NCI-H460 (cell line): ENCODE data around the gene PATJ. TPM values are rescaled to one million over a fixed set of nuclear protein-coding genes. Genes with fewer than 3 reads are reported as not detected.

Experiments
- DNase-seq: peaks from one replicate; pipeline ENCODE4 v3.0.0-alpha.2; 2016; ENCODE audit warnings: low read depth; ENCODE audit errors: extremely low read depth
- total RNA-seq: library from RNA; depleted of rRNA; stranded (reverse); fragments of >200 nt; shearing (Covaris generic); gene quantifications from 2 replicates; pipeline ENCODE4 v1.2.3, GENCODE V29; 2014

The PATJ gene
- total RNA-seq, 1 experiment from 2014 or later: 21.1 TPM

- no peak for DNase-seq
Measured at GRCh38 chr1:62038594-62039284, 296.5 kb downstream of the PATJ start.

- DNase-seq: no peak
Measured at GRCh38 chr1:62040450-62040849, 298.2 kb downstream of the PATJ start.

GRCh38 chr1:62040973-62041372, 298.7 kb downstream of the PATJ start:
- no peak for DNase-seq

- no peak for DNase-seq
Measured at GRCh38 chr1:62043154-62043553, 300.9 kb downstream of the PATJ start.

GRCh38 chr1:62045574-62045973, 303.3 kb downstream of the PATJ start:
- DNase-seq: no peak

GRCh38 chr1:62046927-62047326, 304.6 kb downstream of the PATJ start:
- no peak for DNase-seq

GRCh38 chr1:62050165-62050564, 307.9 kb downstream of the PATJ start:
- DNase-seq: no peak

GRCh38 chr1:62052946-62053345, 310.7 kb downstream of the PATJ start:
- DNase-seq: no peak

GRCh38 chr1:62054188-62054587, 311.9 kb downstream of the PATJ start:
- no peak for DNase-seq

- DNase-seq: no peak
Measured at GRCh38 chr1:62057230-62057629, 314.9 kb downstream of the PATJ start.

- no peak for DNase-seq
Measured at GRCh38 chr1:62057641-62058290, 315.5 kb downstream of the PATJ start.

GRCh38 chr1:62058956-62059355, 316.7 kb downstream of the PATJ start:
- no peak for DNase-seq

- no peak for DNase-seq
Measured at GRCh38 chr1:62062087-62062486, 319.8 kb downstream of the PATJ start.

- DNase-seq: no peak
Measured at GRCh38 chr1:62064829-62065407, 322.6 kb downstream of the PATJ start.

- DNase-seq: no peak
Measured at GRCh38 chr1:62066713-62067112, 324.4 kb downstream of the PATJ start.

GRCh38 chr1:62068416-62068843, 326.1 kb downstream of the PATJ start:
- no peak for DNase-seq

- DNase-seq: no peak
Measured at GRCh38 chr1:62068978-62069377, 326.7 kb downstream of the PATJ start.

- peak; percentile 13 for DNase-seq
Measured at GRCh38 chr1:62070384-62071011, 328.2 kb downstream of the PATJ start.

GRCh38 chr1:62071695-62072094, 329.4 kb downstream of the PATJ start:
- DNase-seq: no peak

- DNase-seq: peak; percentile 29
Measured at GRCh38 chr1:62076286-62076685, 334.0 kb downstream of the PATJ start.

- no peak for DNase-seq
Measured at GRCh38 chr1:62077821-62078220, 335.5 kb downstream of the PATJ start.
